ENCODE results near the gene KIAA0408.

DNA sequence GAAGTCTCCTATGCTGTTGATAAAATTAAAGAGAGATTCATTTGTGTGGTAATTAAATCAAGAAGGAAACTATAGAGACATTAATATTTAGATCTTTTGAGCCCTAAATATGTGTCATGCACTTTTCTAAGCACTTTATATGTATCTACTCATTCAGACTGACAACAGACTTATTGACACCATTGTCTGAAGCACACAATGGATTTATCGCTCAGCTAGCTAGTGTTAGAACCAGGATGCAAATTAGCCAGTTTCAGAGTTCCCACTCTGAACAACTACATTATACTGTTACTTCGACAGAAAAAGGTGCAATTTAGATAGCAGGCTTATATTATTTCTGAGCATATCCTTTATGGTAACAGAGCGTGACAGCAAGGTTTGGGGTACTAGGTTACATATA lies 27.7 kb upstream of the KIAA0408 start:
- TF ChIP-seq, protein P1, sequence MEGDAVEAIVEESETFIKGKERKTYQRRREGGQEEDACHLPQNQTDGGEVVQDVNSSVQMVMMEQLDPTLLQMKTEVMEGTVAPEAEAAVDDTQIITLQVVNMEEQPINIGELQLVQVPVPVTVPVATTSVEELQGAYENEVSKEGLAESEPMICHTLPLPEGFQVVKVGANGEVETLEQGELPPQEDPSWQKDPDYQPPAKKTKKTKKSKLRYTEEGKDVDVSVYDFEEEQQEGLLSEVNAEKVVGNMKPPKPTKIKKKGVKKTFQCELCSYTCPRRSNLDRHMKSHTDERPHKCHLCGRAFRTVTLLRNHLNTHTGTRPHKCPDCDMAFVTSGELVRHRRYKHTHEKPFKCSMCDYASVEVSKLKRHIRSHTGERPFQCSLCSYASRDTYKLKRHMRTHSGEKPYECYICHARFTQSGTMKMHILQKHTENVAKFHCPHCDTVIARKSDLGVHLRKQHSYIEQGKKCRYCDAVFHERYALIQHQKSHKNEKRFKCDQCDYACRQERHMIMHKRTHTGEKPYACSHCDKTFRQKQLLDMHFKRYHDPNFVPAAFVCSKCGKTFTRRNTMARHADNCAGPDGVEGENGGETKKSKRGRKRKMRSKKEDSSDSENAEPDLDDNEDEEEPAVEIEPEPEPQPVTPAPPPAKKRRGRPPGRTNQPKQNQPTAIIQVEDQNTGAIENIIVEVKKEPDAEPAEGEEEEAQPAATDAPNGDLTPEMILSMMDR (IDR thresholded peaks at IDR 0.05; ENCODE audit: low read length) = no peak
- TF ChIP-seq EZH2 (IDR thresholded peaks at IDR 0.05; ENCODE audit: borderline replicate concordance, low read length) = no peak
